ENCODE data around the gene IL32. TPM values are rescaled to one million over a fixed set of nuclear protein-coding genes. Genes with fewer than 3 reads are reported as not detected.
A peak's percentile ranks its signal among the peaks of the same experiment; 100 is the strongest.

IL32 gene
- total RNA-seq, 1 experiment from 2014 or later: 4.7 TPM

DNA sequence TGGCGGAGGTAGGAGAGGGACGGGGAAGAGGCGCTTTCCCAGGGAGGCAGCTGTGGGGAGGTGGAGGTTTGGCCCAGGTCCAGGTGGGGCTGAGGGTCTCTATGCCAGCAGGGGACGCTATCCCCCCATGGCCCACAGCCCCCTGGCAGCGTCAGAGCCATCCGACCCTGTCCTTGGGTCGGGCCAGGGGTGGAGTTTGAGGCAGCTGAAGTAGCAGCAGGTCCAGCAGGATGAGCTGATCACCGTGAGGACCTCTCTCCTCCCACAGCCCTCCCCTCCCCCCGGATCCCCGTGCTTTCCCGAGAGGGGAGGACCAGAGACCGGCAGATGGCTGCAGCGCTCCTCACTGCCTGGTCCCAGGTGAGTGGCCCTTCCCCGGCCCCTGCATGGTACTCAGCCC lies 50.1 kb downstream of the IL32 start:
- H3K27ac Mint-ChIP-seq: no peak overlapping the region
- DNase-seq (ENCODE audit: low spot score) (peak; percentile 71), ATAC-seq (peak; percentile 75)
- ChIA-PET POLR2A (interaction anchor here (0.6 to 1.2 kb wide), 5 partner anchors 14 to 35 kb away, joined by 3 to 6 read pairs (median 4); partner anchors contain the start of genes ZNF213 and ZSCAN10), CTCF (interaction anchor here (0.6 to 6.7 kb wide), 21 partner anchors 9 to 132 kb away, joined by 3 to 112 read pairs (median 5); partner anchors contain the start of genes ZNF213 and ZSCAN10)
- peaks cover 23% of the 10 kb centered on the region for H3K36me3 Mint-ChIP-seq
- no peaks in the 10 kb centered on the region for H3K9me3 Mint-ChIP-seq
- TF ChIP-seq, protein P1, sequence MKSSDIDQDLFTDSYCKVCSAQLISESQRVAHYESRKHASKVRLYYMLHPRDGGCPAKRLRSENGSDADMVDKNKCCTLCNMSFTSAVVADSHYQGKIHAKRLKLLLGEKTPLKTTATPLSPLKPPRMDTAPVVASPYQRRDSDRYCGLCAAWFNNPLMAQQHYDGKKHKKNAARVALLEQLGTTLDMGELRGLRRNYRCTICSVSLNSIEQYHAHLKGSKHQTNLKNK (CRISPR knock-in tag; IDR thresholded peaks at IDR 0.05): no peak
- TF ChIP-seq, protein P2, sequence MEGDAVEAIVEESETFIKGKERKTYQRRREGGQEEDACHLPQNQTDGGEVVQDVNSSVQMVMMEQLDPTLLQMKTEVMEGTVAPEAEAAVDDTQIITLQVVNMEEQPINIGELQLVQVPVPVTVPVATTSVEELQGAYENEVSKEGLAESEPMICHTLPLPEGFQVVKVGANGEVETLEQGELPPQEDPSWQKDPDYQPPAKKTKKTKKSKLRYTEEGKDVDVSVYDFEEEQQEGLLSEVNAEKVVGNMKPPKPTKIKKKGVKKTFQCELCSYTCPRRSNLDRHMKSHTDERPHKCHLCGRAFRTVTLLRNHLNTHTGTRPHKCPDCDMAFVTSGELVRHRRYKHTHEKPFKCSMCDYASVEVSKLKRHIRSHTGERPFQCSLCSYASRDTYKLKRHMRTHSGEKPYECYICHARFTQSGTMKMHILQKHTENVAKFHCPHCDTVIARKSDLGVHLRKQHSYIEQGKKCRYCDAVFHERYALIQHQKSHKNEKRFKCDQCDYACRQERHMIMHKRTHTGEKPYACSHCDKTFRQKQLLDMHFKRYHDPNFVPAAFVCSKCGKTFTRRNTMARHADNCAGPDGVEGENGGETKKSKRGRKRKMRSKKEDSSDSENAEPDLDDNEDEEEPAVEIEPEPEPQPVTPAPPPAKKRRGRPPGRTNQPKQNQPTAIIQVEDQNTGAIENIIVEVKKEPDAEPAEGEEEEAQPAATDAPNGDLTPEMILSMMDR (IDR thresholded peaks at IDR 0.05): peak; percentile 61
- no peaks in the 10 kb centered on the region for H3K27me3 Mint-ChIP-seq (ENCODE audit: low read depth)
- peak overlapping the region; percentile 31; the same call in 1 of the 2 replicates for H3K4me3 Mint-ChIP-seq
- peaks cover 24% of the 10 kb centered on the region for H3K4me1 Mint-ChIP-seq

GRCh38 chr16:3118204-3118790 lies 52.9 kb downstream of the IL32 start:
- H3K36me3 Mint-ChIP-seq: peaks cover 26% of the 10 kb centered on the region
- POLR2A ChIA-PET: interaction anchor here (1.0 to 1.2 kb wide), 2 partner anchors 16 to 20 kb away, joined by 3 to 4 read pairs; no protein-coding TSS in a partner anchor

More at GRCh38 chr16:3118204-3118790, 52.9 kb downstream of the IL32 start:
- peaks cover 18% of the 10 kb centered on the region for H3K4me1 Mint-ChIP-seq
- H3K27ac Mint-ChIP-seq: peak overlapping the region; percentile 32; the same call in 1 of the 2 replicates
- no peaks in the 10 kb centered on the region for H3K9me3 Mint-ChIP-seq
- CTCF ChIA-PET: interaction anchor here (1.0 to 4.7 kb wide), 3 partner anchors 14 to 87 kb away, joined by 3 to 18 read pairs (median 5); no protein-coding TSS in a partner anchor
- DNase-seq (ENCODE audit: low spot score): no peak
- H3K27me3 Mint-ChIP-seq (ENCODE audit: low read depth): no peaks in the 10 kb centered on the region
- no peak for TF ChIP-seq ZBTB21 (CRISPR knock-in tag; IDR thresholded peaks at IDR 0.05; ENCODE audit: borderline replicate concordance)
- no peak for TF ChIP-seq GABPB1 (CRISPR knock-in tag; IDR thresholded peaks at IDR 0.05)
- TF ChIP-seq, protein P3, sequence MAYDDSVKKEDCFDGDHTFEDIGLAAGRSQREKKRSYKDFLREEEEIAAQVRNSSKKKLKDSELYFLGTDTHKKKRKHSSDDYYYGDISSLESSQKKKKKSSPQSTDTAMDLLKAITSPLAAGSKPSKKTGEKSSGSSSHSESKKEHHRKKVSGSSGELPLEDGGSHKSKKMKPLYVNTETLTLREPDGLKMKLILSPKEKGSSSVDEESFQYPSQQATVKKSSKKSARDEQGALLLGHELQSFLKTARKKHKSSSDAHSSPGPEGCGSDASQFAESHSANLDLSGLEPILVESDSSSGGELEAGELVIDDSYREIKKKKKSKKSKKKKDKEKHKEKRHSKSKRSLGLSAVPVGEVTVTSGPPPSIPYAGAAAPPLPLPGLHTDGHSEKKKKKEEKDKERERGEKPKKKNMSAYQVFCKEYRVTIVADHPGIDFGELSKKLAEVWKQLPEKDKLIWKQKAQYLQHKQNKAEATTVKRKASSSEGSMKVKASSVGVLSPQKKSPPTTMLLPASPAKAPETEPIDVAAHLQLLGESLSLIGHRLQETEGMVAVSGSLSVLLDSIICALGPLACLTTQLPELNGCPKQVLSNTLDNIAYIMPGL (CRISPR knock-in tag; IDR thresholded peaks at IDR 0.05): no peak
- no peak for TF ChIP-seq TEAD1 (CRISPR knock-in tag; IDR thresholded peaks at IDR 0.05)
- TF ChIP-seq NFE2L1 (CRISPR knock-in tag; IDR thresholded peaks at IDR 0.05): no peak
- no peak for TF ChIP-seq ZNF512 (CRISPR knock-in tag; IDR thresholded peaks at IDR 0.05; ENCODE audit: borderline replicate concordance)
- TF ChIP-seq, protein P2 (IDR thresholded peaks at IDR 0.05): no peak
- no peak for TF ChIP-seq JUN (CRISPR knock-in tag; IDR thresholded peaks at IDR 0.05)
- TF ChIP-seq, protein P4, sequence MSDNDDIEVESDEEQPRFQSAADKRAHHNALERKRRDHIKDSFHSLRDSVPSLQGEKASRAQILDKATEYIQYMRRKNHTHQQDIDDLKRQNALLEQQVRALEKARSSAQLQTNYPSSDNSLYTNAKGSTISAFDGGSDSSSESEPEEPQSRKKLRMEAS (CRISPR knock-in tag; IDR thresholded peaks at IDR 0.05): no peak
- no peak for TF ChIP-seq IRF1 (CRISPR knock-in tag; IDR thresholded peaks at IDR 0.05)
- TF ChIP-seq, protein P5, sequence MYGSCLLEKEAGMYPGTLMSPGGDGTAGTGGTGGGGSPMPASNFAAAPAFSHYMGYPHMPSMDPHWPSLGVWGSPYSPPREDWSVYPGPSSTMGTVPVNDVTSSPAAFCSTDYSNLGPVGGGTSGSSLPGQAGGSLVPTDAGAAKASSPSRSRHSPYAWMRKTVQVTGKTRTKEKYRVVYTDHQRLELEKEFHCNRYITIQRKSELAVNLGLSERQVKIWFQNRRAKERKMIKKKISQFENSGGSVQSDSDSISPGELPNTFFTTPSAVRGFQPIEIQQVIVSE (CRISPR knock-in tag; IDR thresholded peaks at IDR 0.05; ENCODE audit: borderline replicate concordance): no peak
- no peak for ATAC-seq
- no peak overlapping the region for H3K4me3 Mint-ChIP-seq

Data from WTC11 (cell line).